HG02610 (cell line): ENCODE data around the gene VSTM4.
A peak's percentile ranks its signal among the peaks of the same experiment; 100 is the strongest.

Source experiments
- ATAC-seq: cut with Tn5 transposase; IDR thresholded peaks from one replicate; pipeline ENCODE4 v1.9.1; 2021; ENCODE audit warnings: mild to moderate bottlenecking, moderate library complexity; ENCODE audit not compliant: unreplicated experiment

The VSTM4 gene, protein sequence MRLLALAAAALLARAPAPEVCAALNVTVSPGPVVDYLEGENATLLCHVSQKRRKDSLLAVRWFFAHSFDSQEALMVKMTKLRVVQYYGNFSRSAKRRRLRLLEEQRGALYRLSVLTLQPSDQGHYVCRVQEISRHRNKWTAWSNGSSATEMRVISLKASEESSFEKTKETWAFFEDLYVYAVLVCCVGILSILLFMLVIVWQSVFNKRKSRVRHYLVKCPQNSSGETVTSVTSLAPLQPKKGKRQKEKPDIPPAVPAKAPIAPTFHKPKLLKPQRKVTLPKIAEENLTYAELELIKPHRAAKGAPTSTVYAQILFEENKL

DNA sequence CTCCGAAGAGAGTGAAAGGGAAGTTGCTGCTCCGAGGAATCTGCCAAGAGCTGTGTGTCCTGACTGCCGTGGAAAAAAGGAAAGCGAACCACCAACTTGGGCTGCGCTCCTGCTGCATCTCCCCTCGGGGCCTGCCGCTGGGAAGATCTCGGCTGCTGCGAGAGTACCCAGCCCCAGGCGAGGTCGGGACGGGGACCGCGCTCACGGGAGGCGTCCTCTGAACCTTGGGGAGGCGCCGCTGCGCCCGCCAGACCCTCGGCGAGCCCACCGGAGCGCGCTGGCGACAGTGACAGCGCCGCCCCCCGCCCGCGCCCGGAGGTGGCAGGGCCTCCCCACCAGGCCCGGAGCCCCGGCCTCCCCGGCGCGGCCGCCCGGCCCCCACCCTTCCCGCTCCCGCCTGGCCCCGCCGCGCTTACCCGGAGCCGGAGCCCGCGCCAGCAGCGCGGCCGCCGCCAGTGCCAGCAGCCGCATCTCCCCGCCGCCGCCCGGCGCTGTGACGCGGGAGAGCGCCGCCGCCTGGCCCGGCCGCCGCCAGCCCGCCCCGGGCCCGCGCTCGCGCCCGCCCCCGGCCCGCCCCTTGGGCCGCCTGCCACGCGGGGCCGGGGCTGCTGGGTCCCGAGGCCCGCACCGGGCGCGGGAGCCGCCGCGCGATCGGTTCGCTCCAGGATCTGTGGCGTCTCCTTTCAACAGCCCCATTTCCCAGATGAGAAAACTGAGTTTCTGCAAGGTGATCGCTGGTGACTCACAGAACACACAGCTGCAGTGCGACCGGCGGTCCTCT is at the start of gene VSTM4:
TSS of gene VSTM4 (minus strand) at position 508 of the 781 bp plus-strand sequence. CDS start at position 471, 37 bp downstream.
- no peak for ATAC-seq

DNA sequence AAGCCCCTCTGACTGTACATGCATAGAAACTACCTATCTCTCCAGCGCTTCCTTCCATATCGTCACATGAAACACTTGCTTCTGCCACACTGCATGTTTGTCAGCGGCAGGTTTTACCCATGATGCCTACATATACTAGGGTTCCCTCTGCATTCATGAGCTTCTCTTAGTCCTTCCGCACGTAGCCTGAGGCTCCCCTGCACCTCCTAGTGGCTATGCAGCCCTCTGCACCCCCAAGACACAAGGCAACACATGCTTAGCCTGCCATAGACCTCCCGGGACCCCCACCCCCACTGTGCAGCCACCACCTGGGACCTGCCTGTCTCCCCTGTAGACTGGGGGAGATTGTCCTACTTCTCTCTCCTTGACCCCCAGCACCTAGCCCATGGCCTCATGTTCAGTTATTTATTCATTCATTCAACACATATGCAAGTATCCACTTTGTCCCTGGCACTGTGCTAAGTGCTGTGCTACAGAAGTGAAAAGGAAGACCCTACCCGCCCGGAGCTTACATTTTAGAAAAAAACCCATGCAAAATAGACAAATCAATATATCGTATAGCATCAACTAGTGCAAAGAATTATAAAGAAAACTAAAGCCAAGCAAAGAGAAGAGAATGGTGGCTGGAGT is 49.4 kb upstream of the VSTM4 start:
- ATAC-seq: peak; percentile 71

DNA sequence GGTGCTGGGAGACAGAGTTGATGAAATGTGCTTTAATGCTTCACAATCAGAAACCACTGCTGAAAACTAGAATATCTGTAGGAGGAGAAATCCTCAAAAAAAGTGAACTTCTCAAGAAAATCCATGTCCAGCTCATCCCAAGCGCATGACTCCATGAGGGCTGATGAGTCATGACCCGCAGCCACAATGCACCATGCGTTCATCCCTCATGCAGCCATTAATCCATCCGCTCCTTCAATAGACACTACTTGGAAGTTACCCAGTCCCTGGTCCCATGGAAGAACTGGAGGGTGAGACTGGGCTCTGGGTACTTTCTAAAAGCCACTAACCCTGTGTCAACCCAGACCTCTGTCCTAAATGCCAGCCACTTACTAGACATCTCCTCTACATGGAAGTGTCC is 48.4 kb upstream of the VSTM4 start:
- ATAC-seq: no peak

DNA sequence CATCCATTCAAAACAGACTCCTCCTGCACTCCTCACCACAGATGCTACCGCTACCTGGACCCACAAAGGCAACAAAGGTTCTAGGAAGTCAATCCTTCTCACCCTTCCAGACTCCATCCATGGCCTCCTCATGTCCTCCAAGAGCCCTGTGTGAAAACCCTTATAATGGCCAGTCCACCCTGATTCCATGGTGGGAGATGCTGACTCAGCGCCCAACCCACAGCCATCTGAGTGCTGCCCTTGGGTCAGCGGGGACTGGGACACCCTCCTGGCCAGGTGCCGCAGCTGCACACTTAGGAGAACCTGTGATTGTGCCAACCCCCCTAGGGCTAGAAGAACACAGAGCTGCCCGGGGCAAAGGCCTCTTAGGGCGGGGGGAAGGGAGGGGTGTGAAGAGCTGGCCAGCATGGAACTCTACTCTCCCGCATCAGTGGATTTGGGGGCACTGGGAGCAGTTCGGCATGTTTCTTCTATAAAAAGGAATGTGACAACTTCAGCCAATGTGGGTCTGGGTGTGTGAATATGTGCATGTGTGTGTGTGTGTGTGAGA is 47.5 kb upstream of the VSTM4 start:
- ATAC-seq: no peak

DNA sequence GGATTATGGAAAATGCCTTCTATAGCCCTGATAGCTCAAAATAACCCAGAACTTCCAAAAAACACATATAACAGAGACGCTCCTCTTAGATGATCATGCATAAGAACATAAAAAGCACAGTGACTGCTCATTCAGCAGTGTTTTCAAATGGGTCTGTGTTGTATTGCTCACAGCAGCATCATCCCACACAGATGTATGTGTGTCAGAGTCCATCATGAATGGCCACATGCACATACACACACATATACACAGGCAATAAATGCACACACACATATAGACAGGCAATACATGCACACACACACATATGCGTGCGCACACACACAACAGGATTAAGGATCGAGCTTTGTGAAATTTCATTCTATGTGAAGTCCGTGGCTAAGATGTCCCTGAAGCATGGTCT is 46.7 kb upstream of the VSTM4 start:
- no peak for ATAC-seq

DNA sequence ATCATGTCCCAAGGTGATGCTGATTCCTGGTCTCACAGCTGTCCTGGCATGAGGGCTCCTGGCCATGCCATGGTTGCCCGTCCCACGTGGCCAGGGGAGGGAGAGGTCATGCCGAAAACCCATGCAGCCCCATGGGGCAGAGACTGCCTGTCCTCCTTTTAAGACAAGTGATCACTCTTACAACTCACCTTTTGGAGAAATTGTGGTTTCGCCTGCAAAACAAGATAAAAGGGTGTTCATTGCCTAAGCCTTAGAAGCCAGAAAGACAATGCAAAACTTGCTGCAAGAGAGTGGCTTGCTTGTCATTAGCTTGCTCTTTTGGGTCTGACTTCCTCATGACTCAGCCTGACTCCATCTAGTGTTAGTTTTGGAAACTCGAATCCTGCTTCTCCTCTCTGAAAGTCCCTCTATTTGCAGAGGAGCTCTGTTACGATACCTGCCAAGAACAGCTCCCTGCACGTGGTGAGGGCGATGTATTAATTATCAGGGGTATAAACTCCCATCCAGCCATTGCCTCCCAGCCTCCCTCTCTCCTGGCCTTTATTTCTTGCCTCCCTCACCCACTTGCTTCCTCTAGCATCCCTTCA is 46.2 kb upstream of the VSTM4 start:
- ATAC-seq: no peak

DNA sequence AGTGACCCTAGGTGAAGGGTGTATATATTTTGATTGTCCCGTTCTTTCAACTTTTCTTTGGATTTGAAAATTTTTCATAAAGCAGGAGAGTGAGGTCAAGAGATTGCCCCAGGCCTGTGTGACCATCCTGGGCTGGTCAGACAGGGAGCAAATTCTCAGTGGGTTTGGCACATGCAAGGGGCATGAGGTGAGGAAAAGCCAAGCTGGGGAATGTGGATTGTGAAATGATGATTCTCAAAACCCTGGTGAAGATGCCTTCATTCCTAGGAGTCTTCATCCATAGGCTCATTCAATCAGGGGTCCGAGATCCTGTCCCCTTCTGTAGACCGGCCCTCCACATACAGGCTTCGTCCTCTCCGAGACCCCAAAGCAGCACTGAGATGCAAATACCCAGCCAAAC is 45.5 kb upstream of the VSTM4 start:
- no peak for ATAC-seq

DNA sequence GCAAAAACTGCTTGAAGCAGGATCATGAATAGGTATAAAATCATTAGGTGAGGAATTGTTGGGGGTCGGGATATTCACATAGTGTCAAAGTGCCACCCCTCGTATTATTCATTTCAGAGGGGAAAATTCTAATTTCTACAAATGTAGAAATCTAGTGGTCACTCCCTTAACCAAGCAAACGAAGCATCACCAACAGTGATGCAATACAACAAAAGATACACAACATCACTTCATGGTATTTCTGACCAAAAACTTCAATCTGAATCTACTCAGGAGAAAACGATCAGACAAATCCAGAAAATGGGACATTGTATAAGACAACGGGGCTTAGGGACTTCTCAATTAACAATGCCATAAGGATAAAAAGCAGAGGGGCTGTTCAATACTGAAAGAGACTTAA is 44.8 kb upstream of the VSTM4 start:
- ATAC-seq: no peak

DNA sequence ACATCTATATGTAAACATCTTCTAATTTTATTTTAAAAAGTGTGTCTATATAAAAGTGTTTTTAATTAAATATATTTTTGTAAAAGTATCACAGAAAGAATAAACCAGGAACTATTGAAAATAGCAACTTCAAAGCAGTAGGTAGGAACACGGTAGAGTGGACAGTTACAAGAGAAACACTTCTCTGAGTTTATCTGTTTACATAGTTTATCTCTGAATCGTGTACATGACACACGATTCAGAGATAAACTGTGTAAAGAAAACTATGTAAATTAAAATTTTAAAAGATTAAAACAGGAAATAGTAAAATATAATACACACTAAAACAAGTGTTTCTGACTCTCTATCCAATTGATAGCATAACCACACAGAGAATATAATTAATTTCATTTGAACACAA is 43.6 kb upstream of the VSTM4 start:
- ATAC-seq: no peak

DNA sequence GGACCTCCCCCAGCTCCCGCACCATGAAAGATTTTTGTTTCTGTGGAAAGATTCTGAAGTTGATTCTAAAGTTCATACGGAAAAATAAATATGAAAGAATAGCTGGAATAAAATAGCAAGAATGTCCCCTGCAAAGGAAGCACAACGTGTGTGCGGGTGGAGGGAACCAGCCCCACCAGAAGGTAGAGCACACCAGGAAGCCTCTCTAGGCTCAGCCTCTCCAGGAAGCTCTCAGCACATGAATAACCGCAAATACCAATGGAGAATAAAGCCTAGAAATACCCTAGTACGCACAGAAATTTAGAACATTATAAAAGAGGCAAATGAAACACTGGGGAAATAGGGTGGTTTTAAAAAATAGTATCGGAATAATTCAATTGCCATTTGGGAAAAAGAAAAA is 43.1 kb upstream of the VSTM4 start:
- ATAC-seq: no peak

DNA sequence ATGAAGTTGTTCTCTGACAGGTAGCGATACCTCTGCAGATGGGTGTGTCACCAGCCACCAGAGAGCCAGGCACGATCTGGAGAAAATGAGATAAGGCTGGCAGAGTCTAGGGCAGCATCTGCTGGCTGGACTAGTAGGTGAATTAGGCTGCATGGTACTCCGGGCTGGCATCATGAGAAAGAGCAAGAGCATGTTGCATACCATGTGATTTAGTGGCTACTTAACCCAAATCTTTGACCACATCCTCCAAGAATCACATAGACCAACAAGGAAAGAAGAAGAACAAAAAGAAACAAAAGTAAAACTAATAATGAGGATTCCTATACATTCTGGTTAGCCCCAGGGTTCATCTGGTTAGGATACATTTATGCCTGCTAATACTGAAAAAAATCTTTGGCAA is 41.9 kb upstream of the VSTM4 start:
- ATAC-seq: no peak

DNA sequence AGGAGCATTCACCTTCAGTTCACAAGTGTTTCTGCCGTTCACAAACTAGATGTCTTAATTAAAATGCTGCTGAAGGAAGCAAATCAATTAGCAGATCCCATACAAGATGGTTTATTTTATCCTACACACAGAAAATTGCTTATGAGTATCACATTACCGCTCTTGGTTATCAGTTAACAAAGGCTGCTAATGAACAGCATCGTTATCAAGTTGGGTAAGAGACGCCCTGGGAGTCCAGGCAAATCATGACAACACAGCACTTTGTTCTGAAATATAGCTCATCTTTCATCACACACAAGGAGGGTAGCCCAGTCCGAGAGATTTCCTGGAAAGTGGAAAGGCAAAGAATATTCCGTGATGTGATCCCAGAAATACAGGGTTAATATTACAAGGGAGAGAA is 39.3 kb upstream of the VSTM4 start:
- no peak for ATAC-seq

DNA sequence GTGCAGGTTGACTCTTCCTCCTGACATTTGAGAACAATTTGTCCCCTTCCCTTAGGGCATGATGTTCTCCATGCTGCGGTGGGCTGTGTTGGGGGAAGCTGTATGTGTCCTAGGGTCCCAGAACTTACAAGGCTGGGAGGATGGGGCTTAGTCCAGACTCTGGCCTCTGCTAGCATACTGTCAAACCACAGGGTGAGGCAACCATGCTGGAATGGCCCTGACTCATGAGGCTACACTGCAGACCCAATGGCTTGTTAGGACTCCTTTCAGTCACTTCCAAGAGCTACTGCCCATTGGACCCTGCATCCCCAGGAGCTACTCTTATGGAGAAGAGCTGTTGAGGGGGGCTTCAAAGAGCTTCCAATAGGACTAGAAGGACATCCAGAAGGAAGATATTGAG is 38.6 kb upstream of the VSTM4 start:
- no peak for ATAC-seq

DNA sequence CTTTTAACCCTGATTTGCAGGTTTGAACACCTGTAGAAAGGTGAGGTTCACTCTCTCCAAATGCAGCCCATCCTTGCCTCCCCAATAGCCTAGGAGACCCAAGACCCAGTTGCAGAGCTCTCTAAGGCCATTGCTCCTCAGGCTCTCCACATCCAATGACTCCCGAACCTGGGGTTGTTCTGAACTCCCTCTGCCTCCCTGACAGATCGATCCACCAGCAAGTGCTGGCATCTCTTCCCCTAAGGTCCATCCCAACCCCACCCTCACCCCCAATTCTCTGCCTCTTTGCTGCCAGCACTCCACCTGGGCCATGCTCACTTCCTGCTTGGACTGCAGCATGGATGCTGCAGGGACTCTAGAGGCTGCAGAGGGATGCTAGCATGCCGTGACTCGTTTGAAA is 37.8 kb upstream of the VSTM4 start:
- ATAC-seq: no peak

DNA sequence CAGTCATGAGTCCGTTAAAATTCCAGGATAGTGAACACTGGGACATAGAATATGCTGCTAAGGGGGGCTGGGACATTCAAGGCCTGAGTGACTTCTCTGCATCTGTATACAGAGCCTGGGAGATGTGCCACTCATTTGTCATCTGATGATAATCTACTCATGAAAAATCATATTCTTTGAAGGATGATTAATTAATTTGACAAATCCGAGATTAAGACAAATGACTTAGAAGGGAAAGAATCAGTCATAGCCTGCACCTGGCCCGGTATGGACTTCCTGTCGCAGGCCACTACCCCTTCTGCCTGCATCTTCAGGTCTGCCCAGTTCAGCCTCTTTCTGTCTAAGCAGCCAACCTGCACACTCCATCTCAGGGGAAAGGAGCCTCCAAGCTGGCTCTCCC is 37.3 kb upstream of the VSTM4 start:
- ATAC-seq: no peak

DNA sequence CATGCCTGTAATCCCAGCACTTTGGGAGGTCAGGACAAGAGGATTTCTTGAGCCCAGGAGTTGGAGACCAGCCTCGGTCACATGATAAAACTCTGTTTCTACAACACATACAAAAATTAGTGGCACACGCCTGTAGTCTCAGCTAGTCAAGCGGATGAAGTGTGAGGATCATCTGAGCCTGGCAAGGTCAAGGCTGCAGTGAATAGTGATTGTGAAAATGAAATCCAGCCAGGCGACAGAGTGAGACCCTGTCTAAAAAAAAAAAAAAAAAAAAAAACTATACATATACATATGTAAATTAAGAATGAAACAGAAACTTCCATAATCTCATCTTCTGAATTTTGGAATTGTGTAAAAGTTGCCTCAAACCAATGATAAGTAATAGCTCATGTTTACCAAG is 36.7 kb upstream of the VSTM4 start:
- ATAC-seq: no peak

DNA sequence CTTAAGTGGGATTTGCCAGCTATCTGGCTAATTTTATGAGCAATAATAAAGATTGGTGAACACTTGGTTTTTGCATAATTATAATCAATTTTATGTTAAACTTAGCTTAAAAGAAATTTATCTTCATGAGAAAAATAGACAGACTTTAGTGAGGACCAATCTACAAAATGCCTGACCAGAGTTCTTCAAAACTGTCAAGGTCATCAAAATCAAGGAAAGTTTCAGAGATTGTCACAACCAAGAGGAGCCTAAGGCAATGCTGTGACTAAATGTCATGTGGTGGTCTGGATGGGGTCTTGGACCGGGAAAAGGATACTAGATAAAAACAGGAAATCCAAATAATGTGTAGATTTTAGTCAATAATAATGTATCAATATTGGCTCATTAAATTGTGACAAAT is 36.2 kb upstream of the VSTM4 start:
- no peak for ATAC-seq

DNA sequence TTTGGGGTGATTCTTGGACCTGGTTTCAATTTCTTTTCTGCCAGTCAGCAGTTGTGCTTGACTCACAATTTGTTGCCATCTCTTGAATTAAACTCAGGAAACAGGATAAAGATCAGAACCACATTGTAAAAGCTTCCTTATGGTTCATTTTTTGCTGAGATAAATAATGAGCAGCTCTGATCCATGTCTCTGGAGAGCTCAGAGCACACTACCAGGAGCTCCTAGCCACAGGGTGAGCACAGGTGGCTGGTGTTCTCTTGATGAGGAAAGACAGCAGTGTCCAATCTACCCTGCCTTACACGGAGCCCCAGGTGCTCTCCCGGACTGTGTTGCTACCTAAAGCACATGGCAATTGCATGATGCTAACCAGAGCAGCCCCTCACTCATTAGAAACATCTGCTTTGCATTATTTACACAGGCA is 35.7 kb upstream of the VSTM4 start:
- ATAC-seq: no peak

DNA sequence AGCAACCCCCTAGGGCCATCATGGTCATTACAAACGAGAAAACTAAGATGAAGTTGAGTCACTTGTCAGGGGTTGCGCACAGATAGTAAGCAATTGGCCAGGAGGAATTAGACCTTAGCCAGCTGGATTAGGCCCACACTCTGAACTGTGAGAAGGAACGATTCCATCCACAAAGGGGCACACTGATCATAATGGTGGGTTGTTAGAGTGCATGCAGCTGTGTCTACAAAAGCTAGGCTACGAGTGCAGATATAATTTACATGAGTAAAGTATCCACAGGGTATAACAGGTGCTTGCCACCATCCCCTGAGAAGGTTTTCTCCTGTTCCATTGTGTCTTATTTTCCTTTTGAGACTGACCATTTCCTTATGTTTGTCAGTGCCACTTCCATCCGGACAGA is 35.1 kb upstream of the VSTM4 start:
- no peak for ATAC-seq

DNA sequence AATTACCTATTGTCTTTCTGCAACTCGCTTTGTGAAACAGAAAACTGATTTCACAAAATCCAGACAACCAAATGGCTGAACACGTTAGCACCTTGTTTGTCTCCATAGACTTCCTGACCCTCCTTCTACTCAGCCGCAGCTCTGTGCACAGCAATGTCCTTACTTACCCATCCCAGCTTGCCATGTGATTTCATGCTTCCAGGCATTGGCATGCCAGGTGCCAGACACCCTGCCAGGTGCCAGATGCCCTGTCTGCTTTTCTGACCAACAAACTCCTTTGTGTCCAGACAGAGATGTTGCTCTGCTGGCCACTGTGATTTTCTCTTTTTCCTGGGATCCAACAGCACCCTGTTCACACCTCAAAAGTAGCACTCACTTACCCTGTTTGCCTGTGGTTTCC is 34.6 kb upstream of the VSTM4 start:
- ATAC-seq: no peak

DNA sequence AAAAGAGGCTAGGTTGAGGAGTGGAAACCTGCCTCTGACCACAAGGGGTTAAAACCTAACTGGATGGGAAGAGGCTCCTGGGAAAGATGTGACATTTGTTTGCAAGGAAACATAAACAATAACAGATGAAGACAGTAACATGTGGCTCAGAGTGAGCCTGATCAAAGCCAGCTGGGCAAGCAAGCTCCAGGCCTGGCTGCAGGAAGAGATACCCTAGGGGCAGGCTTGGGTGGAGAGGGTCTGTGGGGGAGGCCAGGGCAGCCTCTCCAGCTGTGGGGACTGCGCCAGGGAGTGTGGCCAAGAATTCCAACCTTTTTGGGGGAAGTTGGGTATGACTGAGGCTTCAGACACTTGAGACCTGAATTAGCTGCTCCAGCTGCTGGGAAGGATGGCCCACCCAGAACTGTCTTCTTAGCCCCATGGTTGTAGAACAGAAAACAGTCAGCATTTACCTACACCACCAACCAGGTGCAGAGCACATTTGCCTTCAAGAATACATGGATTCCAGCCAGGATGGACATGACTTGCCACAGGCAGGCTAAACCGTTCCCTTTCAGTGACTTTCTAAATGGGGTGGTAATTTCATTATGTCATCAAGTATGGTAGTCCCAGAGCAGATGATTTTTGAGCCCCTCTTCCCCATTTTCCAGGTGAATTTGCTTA is 28.9 kb upstream of the VSTM4 start:
- ATAC-seq: no peak
